ENCODE measurements around the gene LAMA2.

LAMA2 gene

GRCh38 chr6:129133770-129134192, 250.8 kb downstream of the LAMA2 start:
- no peak for TF ChIP-seq CTCF (IDR thresholded peaks at IDR 0.05; ENCODE audit: extremely low read depth, insufficient read depth, missing control alignments)
- in situ Hi-C loops (cut with MboI; ENCODE audit: low pct_unique_long_range_greater_than_20kb, low sequenced_read_pairs, unreplicated experiment) = no loop called here
- no peak for DNase-seq (ENCODE audit: low spot score)

GRCh38 chr6:129134535-129134934, 251.6 kb downstream of the LAMA2 start:
- no peak for TF ChIP-seq CTCF (IDR thresholded peaks at IDR 0.05; ENCODE audit: extremely low read depth, insufficient read depth, missing control alignments)
- in situ Hi-C loops (cut with MboI; ENCODE audit: low pct_unique_long_range_greater_than_20kb, low sequenced_read_pairs, unreplicated experiment) = no loop called here
- no peak for DNase-seq (ENCODE audit: low spot score)

- no peak for TF ChIP-seq CTCF (IDR thresholded peaks at IDR 0.05; ENCODE audit: extremely low read depth, insufficient read depth, missing control alignments)
- no peak for DNase-seq (ENCODE audit: low spot score)
- in situ Hi-C loops (cut with MboI; ENCODE audit: low pct_unique_long_range_greater_than_20kb, low sequenced_read_pairs, unreplicated experiment) = no loop called here
Observed at GRCh38 chr6:129135451-129135850, 252.5 kb downstream of the LAMA2 start.

GRCh38 chr6:129136751-129137150, 253.8 kb downstream of the LAMA2 start:
- DNase-seq (ENCODE audit: low spot score) = no peak
- no peak for TF ChIP-seq CTCF (IDR thresholded peaks at IDR 0.05; ENCODE audit: extremely low read depth, insufficient read depth, missing control alignments)
- in situ Hi-C loops (cut with MboI; ENCODE audit: low pct_unique_long_range_greater_than_20kb, low sequenced_read_pairs, unreplicated experiment) = no loop called here

- in situ Hi-C loops (cut with MboI; ENCODE audit: low pct_unique_long_range_greater_than_20kb, low sequenced_read_pairs, unreplicated experiment) = no loop called here
- no peak for TF ChIP-seq CTCF (IDR thresholded peaks at IDR 0.05; ENCODE audit: extremely low read depth, insufficient read depth, missing control alignments)
- no peak for DNase-seq (ENCODE audit: low spot score)
Observed at GRCh38 chr6:129138739-129139405, 255.9 kb downstream of the LAMA2 start.

GRCh38 chr6:129140526-129140925, 257.6 kb downstream of the LAMA2 start:
- in situ Hi-C loops (cut with MboI; ENCODE audit: low pct_unique_long_range_greater_than_20kb, low sequenced_read_pairs, unreplicated experiment) = no loop called here
- no peak for DNase-seq (ENCODE audit: low spot score)
- no peak for TF ChIP-seq CTCF (IDR thresholded peaks at IDR 0.05; ENCODE audit: extremely low read depth, insufficient read depth, missing control alignments)
